HEK293 (cell line): ENCODE results near the gene ADAMTS13.

Experiments used
- ATF2 ChIP-seq: fragments of 450-650 bp; formaldehyde crosslinking; IDR thresholded peaks from 2 replicates; pipeline ENCODE4 v1.5.1; 2016; ENCODE audit warnings: missing biosample characterization, missing genetic modification characterization, low read depth
- FEZF1 ChIP-seq: fragments of 450-650 bp; formaldehyde crosslinking; IDR thresholded peaks from 2 replicates; pipeline ENCODE4 v1.5.1; 2016; ENCODE audit warnings: missing biosample characterization, missing genetic modification characterization
- KLF8 ChIP-seq: fragments of 450-650 bp; formaldehyde crosslinking; IDR thresholded peaks from 2 replicates; pipeline ENCODE4 v1.5.1; 2016; ENCODE audit warnings: missing biosample characterization, missing genetic modification characterization
- KLF9 ChIP-seq: fragments of 450-650 bp; formaldehyde crosslinking; IDR thresholded peaks from 2 replicates; pipeline ENCODE4 v1.5.1; 2016; ENCODE audit warnings: missing biosample characterization, missing genetic modification characterization, low read depth
- OVOL3 ChIP-seq: fragments of 450-650 bp; formaldehyde crosslinking; IDR thresholded peaks from 2 replicates; pipeline ENCODE4 v1.5.1; 2016; ENCODE audit warnings: missing biosample characterization, missing genetic modification characterization
- SCRT1 ChIP-seq: fragments of 450-650 bp; formaldehyde crosslinking; IDR thresholded peaks from 2 replicates; pipeline ENCODE4 v1.5.1; 2016; ENCODE audit warnings: missing biosample characterization, missing genetic modification characterization, borderline replicate concordance
- SETDB1 ChIP-seq: IDR thresholded peaks from one replicate; pipeline ENCODE4 v1.6.1; 2017; ENCODE audit warnings: mild to moderate bottlenecking, low read length, moderate library complexity, mixed read lengths; ENCODE audit not compliant: insufficient read length
- YY2 ChIP-seq: fragments of 450-650 bp; formaldehyde crosslinking; IDR thresholded peaks from 2 replicates; pipeline ENCODE4 v1.5.1; 2016; ENCODE audit warnings: missing biosample characterization, missing genetic modification characterization
- ZBTB44 ChIP-seq: fragments of 450-650 bp; IDR thresholded peaks from 2 replicates; pipeline ENCODE4 v1.5.1; 2018; ENCODE audit warnings: missing biosample characterization, mild to moderate bottlenecking, missing genetic modification characterization
- ZNF114 ChIP-seq: fragments of 450-650 bp; formaldehyde crosslinking; IDR thresholded peaks from 2 replicates; pipeline ENCODE4 v1.5.0; 2017; ENCODE audit warnings: missing biosample characterization, missing genetic modification characterization
- ZNF133 ChIP-seq: fragments of 450-650 bp; formaldehyde crosslinking; IDR thresholded peaks from 2 replicates; pipeline ENCODE4 v1.5.1; 2016; ENCODE audit warnings: missing biosample characterization, missing genetic modification characterization
- ZNF148 ChIP-seq: fragments of 450-650 bp; formaldehyde crosslinking; IDR thresholded peaks from 2 replicates; pipeline ENCODE4 v1.5.0; 2017; ENCODE audit warnings: missing biosample characterization, missing genetic modification characterization, borderline replicate concordance
- ZNF184 ChIP-seq: fragments of 450-650 bp; IDR thresholded peaks from 2 replicates; pipeline ENCODE4 v1.5.1; 2018; ENCODE audit warnings: missing biosample characterization, mild to moderate bottlenecking, missing genetic modification characterization
- ZNF211 ChIP-seq: fragments of 450-650 bp; formaldehyde crosslinking; IDR thresholded peaks from 2 replicates; pipeline ENCODE4 v1.5.1; 2016; ENCODE audit warnings: low read depth, missing biosample characterization, missing genetic modification characterization
- ZNF239 ChIP-seq: fragments of 450-650 bp; formaldehyde crosslinking; IDR thresholded peaks from 2 replicates; pipeline ENCODE4 v1.5.1; 2016; ENCODE audit warnings: missing biosample characterization, missing genetic modification characterization
- ZNF248 ChIP-seq: fragments of 450-650 bp; formaldehyde crosslinking; IDR thresholded peaks from 2 replicates; pipeline ENCODE4 v1.5.1; 2017; ENCODE audit warnings: missing biosample characterization, missing genetic modification characterization
- ZNF266 ChIP-seq: fragments of 450-650 bp; formaldehyde crosslinking; IDR thresholded peaks from 2 replicates; pipeline ENCODE4 v1.5.1; 2016; ENCODE audit warnings: missing biosample characterization, missing genetic modification characterization, low read depth
- ZNF433 ChIP-seq: fragments of 450-650 bp; formaldehyde crosslinking; IDR thresholded peaks from 2 replicates; pipeline ENCODE4 v1.5.1; 2016; ENCODE audit warnings: missing biosample characterization, missing genetic modification characterization, low read depth
- ZNF514 ChIP-seq: fragments of 450-650 bp; formaldehyde crosslinking; IDR thresholded peaks from 2 replicates; pipeline ENCODE4 v1.5.1; 2016; ENCODE audit warnings: missing biosample characterization, missing genetic modification characterization
- ZNF629 ChIP-seq: fragments of 450-650 bp; formaldehyde crosslinking; IDR thresholded peaks from 2 replicates; pipeline ENCODE4 v1.5.1; 2017; ENCODE audit warnings: missing biosample characterization, missing genetic modification characterization
- ZNF747 ChIP-seq: fragments of 450-650 bp; formaldehyde crosslinking; IDR thresholded peaks from 2 replicates; pipeline ENCODE4 v1.5.1; 2016; ENCODE audit warnings: missing biosample characterization, missing genetic modification characterization
- ZNF785 ChIP-seq: fragments of 450-650 bp; formaldehyde crosslinking; IDR thresholded peaks from 2 replicates; pipeline ENCODE4 v1.5.1; 2016; ENCODE audit warnings: missing biosample characterization, missing genetic modification characterization
- ZNF837 ChIP-seq: fragments of 450-650 bp; formaldehyde crosslinking; IDR thresholded peaks from 2 replicates; pipeline ENCODE4 v1.5.1; 2016; ENCODE audit warnings: missing biosample characterization, missing genetic modification characterization
- ZNF843 ChIP-seq: fragments of 450-650 bp; formaldehyde crosslinking; IDR thresholded peaks from 2 replicates; pipeline ENCODE4 v1.5.1; 2016; ENCODE audit warnings: missing biosample characterization, missing genetic modification characterization
- TF ChIP-seq, protein P1 (sequence below): fragments of 450-650 bp; formaldehyde crosslinking; IDR thresholded peaks from 2 replicates; pipeline ENCODE4 v1.5.1; 2016; ENCODE audit warnings: missing biosample characterization, missing genetic modification characterization
- TF ChIP-seq, protein P2 (sequence below): fragments of 450-650 bp; formaldehyde crosslinking; IDR thresholded peaks from 2 replicates; pipeline ENCODE4 v1.5.1; 2016; ENCODE audit warnings: missing biosample characterization, missing genetic modification characterization
- TF ChIP-seq, protein P3 (sequence below): fragments of 450-650 bp; formaldehyde crosslinking; IDR thresholded peaks from 2 replicates; pipeline ENCODE4 v1.5.1; 2016; ENCODE audit warnings: missing biosample characterization, missing genetic modification characterization

ADAMTS13 gene

GRCh38 chr9:133383438-133383837 lies 38.7 kb upstream of the ADAMTS13 start (continued):
- TF ChIP-seq ZNF148 (tag by site-specific recombination) (no peak), ZBTB44 (tag by site-specific recombination) (no peak), ZNF248 (tag by site-specific recombination) (peak; percentile 70; the same call in 1 of the 2 replicates), KLF9 (no peak), OVOL3 (tag by site-specific recombination) (no peak), FEZF1 (no peak), ZNF239 (tag by site-specific recombination) (no peak), ZNF266 (tag by site-specific recombination) (no peak), ZNF514 (tag by site-specific recombination) (no peak), ZNF629 (no peak), ZNF433 (tag by site-specific recombination) (no peak), ZNF747 (tag by site-specific recombination) (0 out of 2 replicates have a peak, but pooled peaks have one; percentile 69), ZNF114 (no peak), ZNF133 (tag by site-specific recombination) (peak; percentile 30; the same call in 1 of the 2 replicates), ZNF184 (no peak), ZNF211 (no peak), SETDB1 (no peak), ATF2 (no peak; the same call in 1 of the 2 replicates), KLF8 (tag by site-specific recombination) (no peak), YY2 (peak; percentile 52; the same call in 1 of the 2 replicates), ZNF843 (tag by site-specific recombination) (no peak), ZNF785 (tag by site-specific recombination) (0 out of 2 replicates have a peak, but pooled peaks have one; percentile 42), ZNF837 (tag by site-specific recombination) (no peak), SCRT1 (tag by site-specific recombination) (no peak)
- TF ChIP-seq, protein P1, sequence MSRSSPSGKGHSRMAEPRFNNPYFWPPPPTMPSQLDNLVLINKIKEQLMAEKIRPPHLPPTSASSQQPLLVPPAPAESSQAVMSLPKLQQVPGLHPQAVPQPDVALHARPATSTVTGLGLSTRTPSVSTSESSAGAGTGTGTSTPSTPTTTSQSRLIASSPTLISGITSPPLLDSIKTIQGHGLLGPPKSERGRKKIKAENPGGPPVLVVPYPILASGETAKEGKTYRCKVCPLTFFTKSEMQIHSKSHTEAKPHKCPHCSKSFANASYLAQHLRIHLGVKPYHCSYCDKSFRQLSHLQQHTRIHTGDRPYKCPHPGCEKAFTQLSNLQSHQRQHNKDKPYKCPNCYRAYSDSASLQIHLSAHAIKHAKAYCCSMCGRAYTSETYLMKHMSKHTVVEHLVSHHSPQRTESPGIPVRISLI, result no peak
- TF ChIP-seq, protein P2, sequence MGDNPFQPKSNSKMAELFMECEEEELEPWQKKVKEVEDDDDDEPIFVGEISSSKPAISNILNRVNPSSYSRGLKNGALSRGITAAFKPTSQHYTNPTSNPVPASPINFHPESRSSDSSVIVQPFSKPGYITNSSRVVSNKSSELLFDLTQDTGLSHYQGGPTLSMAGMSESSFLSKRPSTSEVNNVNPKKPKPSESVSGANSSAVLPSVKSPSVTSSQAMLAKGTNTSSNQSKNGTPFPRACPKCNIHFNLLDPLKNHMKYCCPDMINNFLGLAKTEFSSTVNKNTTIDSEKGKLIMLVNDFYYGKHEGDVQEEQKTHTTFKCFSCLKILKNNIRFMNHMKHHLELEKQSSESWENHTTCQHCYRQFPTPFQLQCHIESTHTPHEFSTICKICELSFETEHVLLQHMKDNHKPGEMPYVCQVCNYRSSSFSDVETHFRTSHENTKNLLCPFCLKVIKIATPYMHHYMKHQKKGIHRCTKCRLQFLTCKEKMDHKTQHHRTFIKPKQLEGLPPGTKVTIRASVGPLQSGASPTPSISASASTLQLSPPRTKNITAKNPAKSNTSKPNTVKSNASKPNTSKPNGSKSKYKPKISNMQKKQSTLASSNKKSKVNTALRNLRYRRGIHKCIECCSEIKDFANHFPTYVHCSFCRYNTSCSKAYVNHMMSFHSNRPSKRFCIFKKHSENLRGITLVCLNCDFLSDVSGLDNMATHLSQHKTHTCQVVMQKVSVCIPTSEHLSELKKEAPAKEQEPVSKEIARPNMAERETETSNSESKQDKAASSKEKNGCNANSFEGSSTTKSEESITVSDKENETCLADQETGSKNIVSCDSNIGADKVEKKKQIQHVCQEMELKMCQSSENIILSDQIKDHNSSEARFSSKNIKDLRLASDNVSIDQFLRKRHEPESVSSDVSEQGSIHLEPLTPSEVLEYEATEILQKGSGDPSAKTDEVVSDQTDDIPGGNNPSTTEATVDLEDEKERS (tag by site-specific recombination), result no peak
- TF ChIP-seq, protein P3, sequence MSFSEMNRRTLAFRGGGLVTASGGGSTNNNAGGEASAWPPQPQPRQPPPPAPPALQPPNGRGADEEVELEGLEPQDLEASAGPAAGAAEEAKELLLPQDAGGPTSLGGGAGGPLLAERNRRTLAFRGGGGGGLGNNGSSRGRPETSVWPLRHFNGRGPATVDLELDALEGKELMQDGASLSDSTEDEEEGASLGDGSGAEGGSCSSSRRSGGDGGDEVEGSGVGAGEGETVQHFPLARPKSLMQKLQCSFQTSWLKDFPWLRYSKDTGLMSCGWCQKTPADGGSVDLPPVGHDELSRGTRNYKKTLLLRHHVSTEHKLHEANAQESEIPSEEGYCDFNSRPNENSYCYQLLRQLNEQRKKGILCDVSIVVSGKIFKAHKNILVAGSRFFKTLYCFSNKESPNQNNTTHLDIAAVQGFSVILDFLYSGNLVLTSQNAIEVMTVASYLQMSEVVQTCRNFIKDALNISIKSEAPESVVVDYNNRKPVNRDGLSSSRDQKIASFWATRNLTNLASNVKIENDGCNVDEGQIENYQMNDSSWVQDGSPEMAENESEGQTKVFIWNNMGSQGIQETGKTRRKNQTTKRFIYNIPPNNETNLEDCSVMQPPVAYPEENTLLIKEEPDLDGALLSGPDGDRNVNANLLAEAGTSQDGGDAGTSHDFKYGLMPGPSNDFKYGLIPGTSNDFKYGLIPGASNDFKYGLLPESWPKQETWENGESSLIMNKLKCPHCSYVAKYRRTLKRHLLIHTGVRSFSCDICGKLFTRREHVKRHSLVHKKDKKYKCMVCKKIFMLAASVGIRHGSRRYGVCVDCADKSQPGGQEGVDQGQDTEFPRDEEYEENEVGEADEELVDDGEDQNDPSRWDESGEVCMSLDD, result no peak; the same call in 1 of the 2 replicates
